ENCODE results near the gene GOLGA7B. TPM values are rescaled to one million over a fixed set of nuclear protein-coding genes. Genes with fewer than 3 reads are reported as not detected.
A peak's percentile ranks its signal among the peaks of the same experiment; 100 is the strongest.

GOLGA7B gene
- polyA plus RNA-seq, 1 experiment = not detected

DNA sequence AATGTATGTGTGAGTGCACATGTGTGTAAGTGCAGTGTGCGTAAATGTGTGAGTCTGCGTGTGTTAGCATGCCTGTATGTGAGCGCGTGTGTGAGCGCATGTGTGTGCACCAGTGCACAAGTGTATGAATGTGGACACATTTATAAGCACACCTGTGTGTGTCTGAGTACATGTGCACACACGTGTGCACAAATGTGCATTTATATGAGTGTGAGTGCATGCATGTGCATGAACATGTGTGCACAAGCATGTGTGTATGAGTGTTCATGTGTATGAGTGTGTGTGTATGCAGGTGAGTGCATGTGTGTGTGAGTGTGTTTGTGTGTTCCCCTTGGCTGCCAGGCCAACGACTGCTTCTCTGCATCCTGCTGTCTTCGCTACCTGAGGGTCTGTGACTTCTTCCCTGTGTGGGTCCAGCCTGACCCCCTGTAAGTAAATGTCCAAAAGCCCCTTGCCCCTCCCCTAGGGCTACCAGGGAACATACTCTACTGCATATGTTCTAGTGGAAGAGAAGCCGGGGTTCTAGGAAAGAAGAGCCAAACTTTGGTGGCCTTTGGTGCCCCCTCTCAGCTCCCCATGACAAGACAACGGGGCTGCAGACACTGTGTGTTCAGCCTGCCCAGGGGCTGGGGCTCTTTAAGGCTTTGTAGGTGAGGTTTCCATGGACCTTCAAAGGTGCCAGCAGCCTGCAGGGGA is 17.0 kb downstream of the GOLGA7B start:
- Histone ChIP-seq H3K4me3 (ENCODE audit: low read depth, low read length) (no peak overlapping the region), H3K9me3 (ENCODE audit: control insufficient read depth, insufficient read depth, low read length) (no peaks in the 10 kb centered on the region), H3K27me3 (ENCODE audit: control insufficient read depth, insufficient read depth, low read length) (peaks cover 27% of the 10 kb centered on the region), H3K27ac (ENCODE audit: low read depth, low read length) (no peak overlapping the region)
- DNase-seq (ENCODE audit: low read depth, low spot score) = no peak
- TF ChIP-seq CTCF (IDR thresholded peaks at IDR 0.05; ENCODE audit: low read depth, low read length) = no peak
- CTCF ChIA-PET = interaction anchor here (3.9 kb wide), 1 partner anchor 75 kb away, joined by 30 read pairs; no protein-coding TSS in a partner anchor
- POLR2A ChIA-PET = no interaction called here

GRCh38 chr10:97867220-97867800 is 17.7 kb downstream of the GOLGA7B start:
- Histone ChIP-seq H3K27me3 (ENCODE audit: control insufficient read depth, insufficient read depth, low read length) (peaks cover 22% of the 10 kb centered on the region), H3K4me3 (ENCODE audit: low read depth, low read length) (no peak overlapping the region), H3K9me3 (ENCODE audit: control insufficient read depth, insufficient read depth, low read length) (no peaks in the 10 kb centered on the region), H3K27ac (ENCODE audit: low read depth, low read length) (no peak overlapping the region)
- no peak for DNase-seq (ENCODE audit: low read depth, low spot score)
- CTCF ChIA-PET = interaction anchor here (0.6 to 3.9 kb wide), 2 partner anchors 65 to 76 kb away, joined by 3 to 30 read pairs; no protein-coding TSS in a partner anchor
- TF ChIP-seq CTCF (IDR thresholded peaks at IDR 0.05; ENCODE audit: low read depth, low read length) = no peak
- POLR2A ChIA-PET = no interaction called here

- peaks cover 21% of the 10 kb centered on the region for H3K27me3 ChIP-seq (ENCODE audit: control insufficient read depth, insufficient read depth, low read length)
- ChIA-PET CTCF (interaction anchor here (0.6 to 3.9 kb wide), 2 partner anchors 66 to 77 kb away, joined by 3 to 30 read pairs; no protein-coding TSS in a partner anchor), POLR2A (no interaction called here)
- no peaks in the 10 kb centered on the region for H3K9me3 ChIP-seq (ENCODE audit: control insufficient read depth, insufficient read depth, low read length)
- no peak overlapping the region for H3K27ac ChIP-seq (ENCODE audit: low read depth, low read length)
- DNase-seq (ENCODE audit: low read depth, low spot score) = no peak
- H3K4me3 ChIP-seq (ENCODE audit: low read depth, low read length) = no peak overlapping the region
- no peak for TF ChIP-seq CTCF (IDR thresholded peaks at IDR 0.05; ENCODE audit: low read depth, low read length)
Measured at GRCh38 chr10:97868134-97868685, 18.6 kb downstream of the GOLGA7B start.

GRCh38 chr10:97869091-97870042 is 19.7 kb downstream of the GOLGA7B start:
- POLR2A ChIA-PET = no interaction called here

More at GRCh38 chr10:97869091-97870042, 19.7 kb downstream of the GOLGA7B start:
- peak; percentile 53 for TF ChIP-seq CTCF (IDR thresholded peaks at IDR 0.05; ENCODE audit: low read depth, low read length)
- H3K9me3 ChIP-seq (ENCODE audit: control insufficient read depth, insufficient read depth, low read length) = no peaks in the 10 kb centered on the region
- H3K4me3 ChIP-seq (ENCODE audit: low read depth, low read length) = no peak overlapping the region
- peaks cover 20% of the 10 kb centered on the region for H3K27me3 ChIP-seq (ENCODE audit: control insufficient read depth, insufficient read depth, low read length)
- peak; percentile 26 for DNase-seq (ENCODE audit: low read depth, low spot score)
- CTCF ChIA-PET = interaction anchor here (0.6 to 3.9 kb wide), 3 partner anchors 8 to 200 kb away, joined by 3 to 30 read pairs (median 3); no protein-coding TSS in a partner anchor
- no peak overlapping the region for H3K27ac ChIP-seq (ENCODE audit: low read depth, low read length)

Measured in AG04450 (cell line).